Choroid plexus epithelial cell (primary cell): Measurements from ENCODE around the gene DPP6.

Experiments used
- DNase-seq: peaks from one replicate; pipeline ENCODE4 v3.0.0-alpha.2; 2010; ENCODE audit warnings: low read depth
- H3K4me3 ChIP-seq: 2 replicates; pipeline ENCODE4 v1.5.1; 2011; ENCODE audit warnings: low read depth, mild to moderate bottlenecking, control low read depth, low read length, moderate library complexity
- CTCF ChIP-seq: conservative IDR thresholded peaks from 2 replicates; pipeline ENCODE4 v1.5.1; 2011; ENCODE audit warnings: low read depth, mild to moderate bottlenecking, control low read depth, inconsistent platforms, low read length, moderate library complexity

Gene DPP6

GRCh38 chr7:154776350-154776749, 724.2 kb downstream of the DPP6 start:
- TF ChIP-seq CTCF, result no peak
- H3K4me3 ChIP-seq, result no peak overlapping the region
- DNase-seq, result no peak

DNA sequence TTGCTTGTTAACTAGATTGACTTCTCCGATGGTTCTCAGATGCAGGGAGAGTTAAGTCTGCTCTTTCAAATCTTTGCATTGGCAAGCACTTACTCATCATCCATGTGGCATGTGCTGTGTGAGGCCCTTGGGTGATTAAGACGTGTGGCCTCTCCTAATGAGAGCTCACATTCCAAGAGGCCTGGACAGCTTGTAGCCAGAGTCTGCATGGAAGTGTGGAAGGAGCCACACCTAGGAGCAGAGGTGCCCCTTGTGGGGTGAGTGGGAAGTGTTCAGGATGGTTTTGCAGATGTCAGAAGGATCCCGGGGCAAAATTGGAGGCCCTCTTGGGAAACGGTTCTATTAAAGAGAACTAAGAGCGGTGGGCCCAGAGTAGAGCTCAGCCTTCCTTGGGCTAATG, 724.8 kb downstream of the DPP6 start:
- DNase-seq, result no peak

GRCh38 chr7:154777489-154777888, 725.3 kb downstream of the DPP6 start:
- no peak for DNase-seq
- H3K4me3 ChIP-seq, result no peak overlapping the region
- no peak for TF ChIP-seq CTCF

More for the DNA sequence above, 724.8 kb downstream of the DPP6 start:
- no peak for TF ChIP-seq CTCF
- no peak overlapping the region for H3K4me3 ChIP-seq

DNA sequence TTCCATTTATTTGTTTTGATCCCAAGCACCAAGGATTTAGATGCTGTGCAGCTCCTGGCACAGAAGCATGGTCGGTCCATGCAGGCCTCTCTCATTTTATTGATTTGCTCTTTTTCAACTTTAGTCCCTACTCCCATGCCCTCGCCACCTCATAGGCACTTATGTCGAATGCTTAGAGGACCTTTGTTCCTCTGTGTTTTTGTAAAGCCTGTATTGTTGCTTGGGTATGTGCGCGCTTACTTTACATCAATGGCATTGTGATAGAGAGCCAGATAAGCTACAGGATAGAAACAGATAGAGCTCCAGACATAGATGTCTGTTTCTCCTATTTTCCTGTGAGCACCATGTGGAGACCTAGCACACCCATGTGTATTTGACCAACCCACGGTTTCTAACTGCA, 725.7 kb downstream of the DPP6 start:
- H3K4me3 ChIP-seq, result no peak overlapping the region
- TF ChIP-seq CTCF, result no peak
- DNase-seq, result no peak

DNA sequence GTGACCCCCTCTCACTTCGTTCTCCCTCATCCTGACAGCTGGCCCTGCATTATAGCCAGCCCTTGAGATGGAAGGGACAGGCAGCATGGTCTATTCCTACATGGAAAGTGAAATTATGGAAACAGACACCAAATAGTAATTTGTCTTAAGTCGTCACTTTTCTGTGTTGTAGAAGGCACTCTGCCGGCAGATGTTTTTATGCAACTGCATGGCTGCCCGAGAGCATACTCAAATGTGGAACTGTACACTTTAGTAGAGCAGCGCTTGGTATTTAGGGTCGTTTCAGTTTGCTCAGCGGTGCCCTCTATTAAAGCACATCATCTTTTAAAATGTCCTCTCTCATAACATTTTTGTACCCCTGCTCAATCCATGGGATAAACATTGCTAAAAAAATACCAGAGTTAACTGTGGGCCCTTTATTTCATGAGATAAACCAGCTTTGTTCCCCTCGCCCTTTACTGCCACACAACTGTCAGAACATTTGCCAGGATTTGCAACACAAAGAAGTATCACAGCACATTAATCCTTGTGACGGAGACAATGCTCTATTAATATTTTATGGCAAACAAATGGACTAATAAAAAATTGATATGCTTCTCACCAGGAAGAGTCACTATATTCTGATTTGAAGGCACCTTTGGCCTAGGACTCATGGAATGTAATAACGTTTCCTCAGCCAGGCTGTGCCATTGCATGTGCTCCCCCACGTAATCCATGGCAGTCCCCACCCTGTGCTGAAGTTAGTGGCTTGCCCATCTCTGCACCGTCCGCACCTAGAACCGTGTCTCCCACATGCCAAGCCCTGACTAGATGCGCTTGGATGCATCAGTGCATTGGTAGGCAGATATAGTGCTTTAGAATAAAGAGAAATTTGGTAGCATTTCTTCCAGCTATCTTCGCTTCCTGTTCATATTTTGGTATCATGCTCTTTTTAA, 729.4 kb downstream of the DPP6 start:
- no peak for DNase-seq
- no peak overlapping the region for H3K4me3 ChIP-seq
- TF ChIP-seq CTCF, result no peak

GRCh38 chr7:154783281-154783909, 731.2 kb downstream of the DPP6 start:
- no peak overlapping the region for H3K4me3 ChIP-seq
- DNase-seq, result no peak

More at GRCh38 chr7:154783281-154783909, 731.2 kb downstream of the DPP6 start:
- no peak for TF ChIP-seq CTCF
